ENCODE results near the gene MAPK8IP2. TPM values are rescaled to one million over a fixed set of nuclear protein-coding genes. Genes with fewer than 3 reads are reported as not detected.

The MAPK8IP2 gene
- total and polyA plus RNA-seq, 2 donors, result 0.33 to 0.96 TPM

DNA sequence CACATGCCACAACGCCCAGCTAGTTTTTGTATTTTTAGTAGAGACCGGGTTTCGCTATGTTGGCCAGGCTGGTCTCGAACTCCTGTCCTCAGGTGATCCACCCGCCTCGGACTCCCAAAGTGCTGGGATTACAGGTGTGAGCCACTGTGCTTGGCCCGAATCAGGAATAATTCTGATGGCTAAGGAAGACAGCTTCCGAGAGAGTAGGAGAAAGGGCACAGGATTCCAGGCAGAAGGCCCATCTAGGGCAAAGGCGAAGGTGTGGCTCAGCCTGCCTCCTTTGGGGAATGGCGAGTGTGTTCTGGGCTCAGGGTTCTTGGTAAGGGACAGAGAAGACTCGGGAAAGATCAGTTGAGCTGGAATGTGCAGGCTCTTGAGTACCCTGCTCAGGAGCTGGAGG lies 36.3 kb upstream of the MAPK8IP2 start:
- peaks cover 3 to 6% of the 10 kb centered on the region in 2 donors for H3K4me1 ChIP-seq (ENCODE audit: control insufficient read depth in 2 of 2, insufficient read depth in 2 of 2, low read length in 2 of 2)
- H3K27ac ChIP-seq (ENCODE audit: low read depth in 1 of 2, low read length in 1 of 2), result no peak overlapping the region
- no peak for DNase-seq (ENCODE audit: low read depth in 6 of 9, low spot score in 9 of 9)
- 94% methylated on average over 11 of the region's 11 CpGs for WGBS
- H3K4me3 ChIP-seq (ENCODE audit: low read length in 2 of 2), result no peak overlapping the region
- H3K9me3 ChIP-seq (ENCODE audit: control insufficient read depth in 2 of 2, insufficient read depth in 1 of 2, low read length in 1 of 2), result no peaks in the 10 kb centered on the region
- peaks cover 2 to 31% of the 10 kb centered on the region in 2 donors for H3K27me3 ChIP-seq (ENCODE audit: control insufficient read depth in 2 of 2, insufficient read depth in 1 of 2, low read length in 1 of 2)
- peaks cover 3% of the 10 kb centered on the region in 2 donors for H3K36me3 ChIP-seq (ENCODE audit: control insufficient read depth in 2 of 2, insufficient read depth in 2 of 2, low read length in 1 of 2)

DNA sequence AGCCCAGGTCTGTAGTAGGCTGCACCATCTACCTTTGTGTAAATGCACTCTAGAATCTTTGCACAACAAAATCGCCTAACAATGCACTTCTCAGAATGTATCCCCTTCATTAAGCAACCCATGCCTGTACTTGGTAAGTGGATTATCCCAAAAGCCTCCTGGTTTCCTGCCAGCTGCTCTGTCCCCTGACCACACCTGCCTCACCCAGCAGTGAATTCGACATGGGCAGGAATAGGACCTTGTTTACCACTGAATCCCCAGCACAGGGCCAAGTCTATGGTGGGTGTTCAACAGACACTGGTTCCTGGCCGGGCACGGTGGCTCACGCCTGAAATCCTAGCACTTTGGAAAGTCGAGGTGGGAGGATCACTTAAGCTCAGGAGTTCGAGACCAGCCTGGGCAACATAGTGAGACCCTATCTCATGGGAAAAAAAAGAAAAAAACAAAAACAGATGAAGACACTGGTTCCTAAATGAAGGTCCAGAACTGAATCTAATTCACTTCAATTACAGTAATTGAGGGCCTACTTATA lies 32.8 kb upstream of the MAPK8IP2 start:
- Histone ChIP-seq H3K27me3 (ENCODE audit: control insufficient read depth in 2 of 2, insufficient read depth in 1 of 2, low read length in 1 of 2) (peaks cover 0 to 20% of the 10 kb centered on the region in 2 donors), H3K27ac (ENCODE audit: low read depth in 1 of 2, low read length in 1 of 2) (no peak overlapping the region), H3K4me3 (ENCODE audit: low read length in 2 of 2) (no peak overlapping the region), H3K4me1 (ENCODE audit: control insufficient read depth in 2 of 2, insufficient read depth in 2 of 2, low read length in 2 of 2) (peaks cover 3 to 6% of the 10 kb centered on the region in 2 donors), H3K36me3 (ENCODE audit: control insufficient read depth in 2 of 2, insufficient read depth in 2 of 2, low read length in 1 of 2) (peaks cover 11 to 20% of the 10 kb centered on the region in 2 donors), H3K9me3 (ENCODE audit: control insufficient read depth in 2 of 2, insufficient read depth in 1 of 2, low read length in 1 of 2) (no peaks in the 10 kb centered on the region)
- 96% methylated on average over 7 of the region's 7 CpGs for whole genome bisulfite sequencing
- no peak for DNase-seq (ENCODE audit: low read depth in 6 of 9, low spot score in 9 of 9)

DNA sequence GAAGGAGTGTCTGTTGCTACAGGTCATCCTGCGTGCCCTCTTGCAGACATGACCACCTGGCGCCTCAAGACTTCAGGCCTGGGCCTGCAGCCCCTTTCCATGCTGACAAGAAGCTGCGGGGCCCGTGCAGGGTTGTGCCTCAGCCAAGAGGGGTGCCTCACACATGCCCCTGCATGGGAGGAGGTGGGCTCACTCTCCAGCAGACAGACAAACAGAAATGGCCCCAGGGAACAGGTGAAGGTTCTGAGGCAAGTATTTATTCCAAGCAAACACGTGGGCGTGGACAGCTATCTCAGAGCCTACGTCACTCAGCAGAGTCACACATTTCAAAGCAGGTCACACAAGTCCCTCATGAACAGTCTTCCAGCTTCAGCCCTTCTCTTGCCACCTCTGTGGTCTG lies 32.0 kb upstream of the MAPK8IP2 start:
- Histone ChIP-seq H3K36me3 (ENCODE audit: control insufficient read depth in 2 of 2, insufficient read depth in 2 of 2, low read length in 1 of 2) (peaks cover 16 to 28% of the 10 kb centered on the region in 2 donors), H3K27ac (ENCODE audit: low read depth in 1 of 2, low read length in 1 of 2) (no peak overlapping the region), H3K4me3 (ENCODE audit: low read length in 2 of 2) (no peak overlapping the region), H3K4me1 (ENCODE audit: control insufficient read depth in 2 of 2, insufficient read depth in 2 of 2, low read length in 2 of 2) (peaks cover under 1% of the 10 kb centered on the region in 2 donors), H3K27me3 (ENCODE audit: control insufficient read depth in 2 of 2, insufficient read depth in 1 of 2, low read length in 1 of 2) (peaks cover 0 to 12% of the 10 kb centered on the region in 2 donors), H3K9me3 (ENCODE audit: control insufficient read depth in 2 of 2, insufficient read depth in 1 of 2, low read length in 1 of 2) (no peaks in the 10 kb centered on the region)
- 95% methylated on average over 7 of the region's 7 CpGs for WGBS
- DNase-seq (ENCODE audit: low read depth in 6 of 9, low spot score in 9 of 9), result no peak

DNA sequence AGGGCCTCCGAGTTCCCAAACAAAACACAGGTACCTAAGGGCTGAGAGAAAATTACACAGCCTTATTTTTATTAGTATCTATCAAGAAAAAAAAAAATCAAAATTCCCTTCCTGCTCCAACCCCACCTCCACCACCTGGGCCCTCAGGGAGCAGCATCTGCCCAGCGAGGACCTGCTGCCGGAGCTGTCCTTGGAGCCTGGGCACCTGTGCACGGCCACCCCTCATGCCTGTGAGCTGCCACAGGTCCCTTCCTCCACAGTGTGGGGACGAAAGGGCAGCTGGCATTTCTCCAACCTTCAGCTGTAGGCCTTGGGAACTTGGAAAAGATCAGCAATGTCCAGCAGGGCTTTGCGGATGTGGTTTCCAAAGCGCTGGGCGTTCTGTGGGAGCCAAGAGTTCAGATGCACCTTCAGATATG lies 31.5 kb upstream of the MAPK8IP2 start:
- H3K4me3 ChIP-seq (ENCODE audit: low read length in 2 of 2), result no peak overlapping the region
- no peaks in the 10 kb centered on the region for H3K4me1 ChIP-seq (ENCODE audit: control insufficient read depth in 2 of 2, insufficient read depth in 2 of 2, low read length in 2 of 2)
- peaks cover 16 to 28% of the 10 kb centered on the region in 2 donors for H3K36me3 ChIP-seq (ENCODE audit: control insufficient read depth in 2 of 2, insufficient read depth in 2 of 2, low read length in 1 of 2)
- no peak for DNase-seq (ENCODE audit: low read depth in 6 of 9, low spot score in 9 of 9)
- peaks cover 0 to 8% of the 10 kb centered on the region in 2 donors for H3K27me3 ChIP-seq (ENCODE audit: control insufficient read depth in 2 of 2, insufficient read depth in 1 of 2, low read length in 1 of 2)
- H3K27ac ChIP-seq (ENCODE audit: low read depth in 1 of 2, low read length in 1 of 2), result no peak overlapping the region
- WGBS, result 97% methylated on average over 8 of the region's 8 CpGs
- no peaks in the 10 kb centered on the region for H3K9me3 ChIP-seq (ENCODE audit: control insufficient read depth in 2 of 2, insufficient read depth in 1 of 2, low read length in 1 of 2)

DNA sequence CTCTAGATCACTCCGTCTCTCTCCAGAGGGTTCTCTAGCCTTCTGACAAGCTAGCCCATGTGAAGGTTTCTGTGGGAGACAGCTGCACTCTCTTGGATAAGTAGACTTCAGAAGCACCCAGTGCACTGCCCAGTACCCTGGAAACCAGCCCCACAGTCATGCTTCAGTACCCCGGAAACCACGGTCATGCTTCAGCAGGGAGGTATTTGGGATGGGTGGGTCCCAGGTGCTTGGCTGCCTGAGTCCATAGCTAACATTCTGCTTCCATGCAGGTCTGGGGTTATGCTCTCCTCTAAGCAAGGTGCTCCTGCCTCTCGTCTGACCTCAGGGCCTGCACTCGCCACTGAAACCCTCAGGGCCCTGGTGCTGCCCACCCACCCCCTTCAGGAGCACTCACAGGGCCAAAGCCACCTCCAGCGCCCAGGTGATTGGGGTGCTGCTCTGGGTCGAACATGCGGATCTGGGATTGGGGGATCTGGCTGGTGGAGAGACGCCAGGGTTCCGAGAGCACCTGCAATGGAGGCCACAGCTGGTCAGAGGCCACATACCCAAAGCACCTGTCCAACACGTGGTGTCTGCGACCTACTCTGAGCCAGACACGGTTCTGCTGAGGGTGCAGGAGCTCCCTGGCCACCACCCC lies 30.6 kb upstream of the MAPK8IP2 start:
- Histone ChIP-seq H3K9me3 (ENCODE audit: control insufficient read depth in 2 of 2, insufficient read depth in 1 of 2, low read length in 1 of 2) (no peaks in the 10 kb centered on the region), H3K27me3 (ENCODE audit: control insufficient read depth in 2 of 2, insufficient read depth in 1 of 2, low read length in 1 of 2) (peaks cover 0 to 3% of the 10 kb centered on the region in 2 donors), H3K27ac (ENCODE audit: low read depth in 1 of 2, low read length in 1 of 2) (no peak overlapping the region), H3K4me3 (ENCODE audit: low read length in 2 of 2) (no peak overlapping the region), H3K4me1 (ENCODE audit: control insufficient read depth in 2 of 2, insufficient read depth in 2 of 2, low read length in 2 of 2) (no peaks in the 10 kb centered on the region), H3K36me3 (ENCODE audit: control insufficient read depth in 2 of 2, insufficient read depth in 2 of 2, low read length in 1 of 2) (peaks cover 16 to 28% of the 10 kb centered on the region in 2 donors)
- DNase-seq (ENCODE audit: low read depth in 6 of 9, low spot score in 9 of 9), result no peak
- WGBS, result 97% methylated on average over 13 of the region's 13 CpGs

DNA sequence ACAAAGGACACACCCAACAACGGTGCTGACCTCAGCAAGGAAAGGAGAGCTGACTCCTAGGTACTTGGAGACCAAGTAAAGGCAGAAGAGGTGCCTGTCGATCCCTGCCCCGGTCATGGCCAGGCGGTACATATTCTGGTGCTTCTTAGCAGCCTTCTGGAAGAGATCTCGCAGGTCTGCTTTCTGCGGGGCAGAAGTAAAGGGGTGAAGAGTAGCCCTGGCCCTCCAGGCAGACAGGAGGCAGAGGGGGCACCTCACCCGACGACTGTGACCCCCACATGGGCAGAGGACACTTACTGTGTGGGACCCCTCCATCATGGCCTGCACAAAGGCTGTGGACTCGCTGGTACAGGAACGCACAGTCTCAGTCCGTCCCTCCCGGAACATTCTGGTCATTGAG lies 29.7 kb upstream of the MAPK8IP2 start:
- 98% methylated on average over 12 of the region's 12 CpGs for WGBS
- Histone ChIP-seq H3K27ac (ENCODE audit: low read depth in 1 of 2, low read length in 1 of 2) (no peak overlapping the region), H3K4me1 (ENCODE audit: control insufficient read depth in 2 of 2, insufficient read depth in 2 of 2, low read length in 2 of 2) (no peaks in the 10 kb centered on the region), H3K36me3 (ENCODE audit: control insufficient read depth in 2 of 2, insufficient read depth in 2 of 2, low read length in 1 of 2) (peaks cover 16 to 28% of the 10 kb centered on the region in 2 donors), H3K27me3 (ENCODE audit: control insufficient read depth in 2 of 2, insufficient read depth in 1 of 2, low read length in 1 of 2) (no peaks in the 10 kb centered on the region), H3K9me3 (ENCODE audit: control insufficient read depth in 2 of 2, insufficient read depth in 1 of 2, low read length in 1 of 2) (no peaks in the 10 kb centered on the region), H3K4me3 (ENCODE audit: low read length in 2 of 2) (no peak overlapping the region)
- DNase-seq (ENCODE audit: low read depth in 6 of 9, low spot score in 9 of 9), result no peak

DNA sequence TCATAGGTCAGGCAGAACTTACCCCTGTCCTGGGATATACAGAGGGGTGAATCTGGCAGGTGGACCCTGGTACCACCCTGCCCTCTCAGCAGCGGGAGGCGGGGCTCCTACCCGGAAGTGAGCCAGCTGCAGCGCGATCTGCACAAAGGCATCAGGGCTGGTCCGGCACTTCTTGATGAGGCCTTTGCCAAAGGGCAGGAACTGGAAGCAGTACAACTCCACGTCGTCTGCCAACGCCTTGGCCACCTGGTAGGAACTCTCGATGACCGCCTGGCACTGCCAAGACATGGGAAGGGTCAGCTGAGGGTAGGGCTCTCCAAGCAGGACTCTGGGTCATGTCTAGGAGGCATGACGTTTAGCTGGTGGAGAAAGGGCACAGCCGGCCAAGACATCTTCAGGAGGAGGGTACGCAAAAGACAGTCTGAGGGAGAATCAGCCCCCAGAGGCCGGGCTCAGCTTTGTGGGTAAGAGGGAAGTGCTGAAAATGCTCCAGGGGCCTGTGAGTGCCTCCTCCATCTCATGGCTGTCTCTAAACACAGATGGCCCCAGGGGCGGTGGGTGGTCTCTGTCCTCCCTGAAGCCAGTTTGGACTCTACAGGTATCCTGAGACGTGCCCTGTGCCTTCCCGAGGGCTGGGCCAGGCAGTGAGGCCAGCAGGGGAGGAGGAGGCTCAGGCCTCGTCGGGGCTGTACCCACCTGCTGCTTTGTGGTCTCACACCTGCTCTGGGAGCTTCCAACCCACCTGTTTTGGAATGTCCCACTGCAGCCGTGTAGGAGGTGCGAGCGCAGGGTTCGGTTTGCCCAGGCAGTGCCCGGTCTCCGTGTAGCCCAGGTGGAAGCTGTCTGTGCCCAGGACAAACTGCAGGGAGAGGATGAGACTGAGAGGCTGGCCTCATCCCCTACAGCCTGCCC lies 29.1 kb upstream of the MAPK8IP2 start:
- Histone ChIP-seq H3K36me3 (ENCODE audit: control insufficient read depth in 2 of 2, insufficient read depth in 2 of 2, low read length in 1 of 2) (peaks cover 16 to 28% of the 10 kb centered on the region in 2 donors), H3K4me1 (ENCODE audit: control insufficient read depth in 2 of 2, insufficient read depth in 2 of 2, low read length in 2 of 2) (no peaks in the 10 kb centered on the region), H3K27me3 (ENCODE audit: control insufficient read depth in 2 of 2, insufficient read depth in 1 of 2, low read length in 1 of 2) (peaks cover 0 to under 1% of the 10 kb centered on the region in 2 donors), H3K4me3 (ENCODE audit: low read length in 2 of 2) (no peak overlapping the region), H3K27ac (ENCODE audit: low read depth in 1 of 2, low read length in 1 of 2) (no peak overlapping the region), H3K9me3 (ENCODE audit: control insufficient read depth in 2 of 2, insufficient read depth in 1 of 2, low read length in 1 of 2) (no peaks in the 10 kb centered on the region)
- 97% methylated on average over 26 of the region's 26 CpGs for WGBS
- DNase-seq (ENCODE audit: low read depth in 6 of 9, low spot score in 9 of 9), result no peak

DNA sequence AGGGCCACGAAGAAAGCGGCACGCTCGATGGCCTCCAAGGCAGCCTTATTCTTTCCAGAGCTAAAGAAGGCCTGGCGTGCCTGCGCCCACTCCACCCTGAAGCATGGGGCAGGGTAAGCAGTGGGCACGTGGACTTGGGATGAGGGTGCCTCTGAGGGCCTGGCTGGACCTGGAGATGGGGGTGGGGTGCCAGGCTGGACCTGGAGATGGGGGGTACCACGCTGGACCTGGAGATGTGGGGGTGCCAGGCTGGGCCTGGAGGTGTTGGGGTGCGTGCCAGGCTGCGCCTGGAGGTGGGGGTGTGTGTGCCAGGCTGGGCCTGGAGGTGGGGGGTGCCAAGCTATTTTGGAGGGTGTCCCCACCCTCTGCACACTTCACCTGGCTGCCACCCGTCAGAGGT lies 27.6 kb upstream of the MAPK8IP2 start:
- Histone ChIP-seq H3K27me3 (ENCODE audit: control insufficient read depth in 2 of 2, insufficient read depth in 1 of 2, low read length in 1 of 2) (peaks cover 0 to 14% of the 10 kb centered on the region in 2 donors), H3K27ac (ENCODE audit: low read depth in 1 of 2, low read length in 1 of 2) (no peak overlapping the region), H3K36me3 (ENCODE audit: control insufficient read depth in 2 of 2, insufficient read depth in 2 of 2, low read length in 1 of 2) (peaks cover 16 to 28% of the 10 kb centered on the region in 2 donors), H3K9me3 (ENCODE audit: control insufficient read depth in 2 of 2, insufficient read depth in 1 of 2, low read length in 1 of 2) (no peaks in the 10 kb centered on the region), H3K4me1 (ENCODE audit: control insufficient read depth in 2 of 2, insufficient read depth in 2 of 2, low read length in 2 of 2) (peaks cover 0 to 4% of the 10 kb centered on the region in 2 donors), H3K4me3 (ENCODE audit: low read length in 2 of 2) (no peak overlapping the region)
- 98% methylated on average over 11 of the region's 11 CpGs for WGBS
- no peak for DNase-seq (ENCODE audit: low read depth in 6 of 9, low spot score in 9 of 9)
